DMS53 (cell line): ENCODE measurements around the gene DPY19L1.
"Not testable (repeated sequence)": the region's sequence is repeated elsewhere in the genome, so short reads cannot be mapped to it uniquely, and the experiment has no call there.

Experiments used
- DNase-seq: peaks from one replicate; lab custom pipeline; 2025; lab: John Stamatoyannopoulos, UW

The DPY19L1 gene

DNA sequence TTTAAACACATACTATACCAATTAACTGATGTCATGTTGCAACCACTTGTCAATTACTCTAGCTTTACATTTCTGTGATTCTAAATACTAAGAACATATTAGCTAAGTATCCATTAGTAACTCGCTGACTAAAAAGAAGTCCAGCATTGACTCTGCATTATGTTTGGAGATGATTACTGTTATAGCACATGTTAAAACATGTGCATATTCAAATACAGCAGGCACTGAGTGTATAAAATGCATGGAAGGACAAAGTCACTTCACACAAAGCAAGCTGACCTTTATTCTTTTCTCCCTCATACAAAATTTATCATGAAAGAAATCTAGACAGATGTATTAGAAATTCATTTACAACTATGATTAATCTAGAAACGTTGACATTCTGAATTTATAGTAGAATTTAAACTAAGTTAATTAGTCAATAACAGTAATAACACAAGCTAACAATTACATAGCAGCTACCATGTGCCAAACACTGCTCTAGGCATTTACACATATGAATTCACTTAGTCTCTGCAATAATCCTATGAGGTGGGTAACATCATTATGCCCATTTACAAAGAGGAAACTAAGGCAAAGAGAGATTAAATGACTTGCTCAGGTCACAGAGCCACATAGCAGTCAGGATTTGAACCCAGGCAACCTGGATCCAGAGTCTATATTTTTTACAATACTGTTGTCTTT is 48.7 kb downstream of the DPY19L1 start:
- not testable (repeated sequence) for DNase-seq

DNA sequence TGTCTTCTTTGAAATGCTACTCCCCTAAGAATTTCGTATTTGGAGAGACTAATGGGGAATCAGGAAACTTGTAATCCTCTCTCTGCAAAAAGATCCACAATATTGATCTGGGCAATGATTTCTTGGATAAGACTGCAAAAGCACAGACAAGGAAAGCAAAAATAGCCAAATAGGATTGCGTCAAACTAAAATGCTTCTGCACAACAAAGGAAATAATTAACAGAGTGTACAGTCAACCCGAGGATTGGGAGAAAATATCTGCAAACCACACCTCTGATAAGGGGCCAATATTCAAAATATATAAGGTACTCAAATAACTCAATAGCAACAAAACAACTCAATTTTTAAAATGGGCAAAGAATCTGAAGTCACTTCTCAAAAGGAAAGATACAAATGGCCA is 52.1 kb downstream of the DPY19L1 start:
- DNase-seq, result not testable (repeated sequence)

DNA sequence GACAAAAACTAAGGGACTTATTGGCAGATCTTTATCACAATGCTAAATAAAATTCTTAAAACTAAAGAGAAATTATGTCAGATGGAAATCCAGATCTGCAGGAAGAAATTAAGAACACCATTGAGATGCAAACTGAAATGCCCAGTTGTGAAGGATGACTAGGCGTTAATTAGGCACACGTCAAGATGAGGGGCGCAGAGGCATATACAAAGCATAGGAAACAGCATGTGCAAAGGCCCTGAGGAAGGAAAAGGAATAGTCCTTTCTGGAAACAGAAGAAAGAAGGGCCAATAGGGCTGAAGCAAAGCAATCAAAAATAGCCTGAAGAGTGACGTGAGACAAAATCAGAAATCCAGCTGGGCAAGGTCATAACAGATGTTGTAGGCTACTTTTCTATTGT is 53.1 kb downstream of the DPY19L1 start:
- not testable (repeated sequence) for DNase-seq

DNA sequence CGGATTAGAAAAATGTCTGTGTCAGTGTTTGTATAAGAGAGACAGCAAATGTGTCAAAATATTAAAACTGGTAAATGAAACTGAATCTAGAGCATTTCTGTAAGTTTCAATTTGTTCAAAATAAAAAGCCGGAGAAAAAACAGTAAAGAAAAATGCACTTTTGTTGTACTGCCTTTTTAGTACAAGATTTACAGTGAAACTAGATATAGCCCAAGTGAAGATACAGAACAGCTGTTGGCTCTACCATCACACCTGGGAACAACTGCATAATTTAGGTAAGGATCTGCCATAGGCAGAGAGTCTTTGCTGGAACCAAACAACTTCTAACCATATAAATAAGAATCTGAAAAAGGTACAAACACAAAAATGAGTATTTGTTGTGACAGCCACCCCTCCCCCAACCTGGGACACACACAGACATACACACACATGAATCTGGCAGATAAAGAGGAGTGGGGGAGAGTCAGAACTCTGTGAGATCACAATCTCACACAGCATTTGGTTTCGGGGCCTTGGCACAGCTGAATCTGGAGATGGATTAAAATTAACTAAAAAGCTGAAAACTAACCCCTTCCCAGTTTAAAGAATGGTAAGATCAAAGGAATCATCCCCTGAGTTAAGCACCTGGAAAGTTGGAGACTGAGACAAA is 54.8 kb downstream of the DPY19L1 start:
- no peak for DNase-seq

DNA sequence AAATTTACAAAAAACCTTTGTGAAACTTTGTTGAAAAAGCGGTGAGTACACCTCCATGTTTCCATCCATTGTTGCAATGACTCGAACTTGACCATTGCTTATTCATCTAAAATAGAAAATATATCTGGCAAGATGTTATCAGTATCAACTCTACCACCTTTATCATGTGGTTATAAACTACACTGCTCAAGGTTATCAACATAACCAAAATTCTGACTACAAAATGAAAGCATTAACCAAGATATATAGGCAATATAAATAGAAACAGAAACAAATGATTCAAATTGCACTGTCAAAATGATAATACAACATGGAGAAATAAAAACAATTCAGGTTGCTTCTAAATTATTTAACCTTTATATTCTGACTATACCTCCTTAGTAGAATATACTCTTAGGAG is 58.2 kb downstream of the DPY19L1 start:
- DNase-seq, result not testable (repeated sequence)

DNA sequence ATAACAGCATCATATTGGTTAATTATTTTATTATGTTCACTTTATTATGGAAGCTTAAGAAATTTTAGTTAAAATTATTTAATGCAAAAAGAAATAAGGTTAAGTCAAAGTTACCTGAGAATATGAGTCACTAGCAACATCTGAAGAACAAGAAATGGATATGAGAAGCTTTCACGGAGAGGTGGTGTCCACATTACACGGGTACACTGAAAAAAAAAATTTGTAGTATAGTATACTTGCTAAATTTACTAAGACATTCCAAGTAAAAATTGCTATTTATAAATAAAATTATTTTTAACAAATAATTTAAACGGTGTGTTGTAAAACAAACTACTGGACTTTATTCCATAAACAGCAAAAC is 63.9 kb downstream of the DPY19L1 start:
- DNase-seq, result no peak

DNA sequence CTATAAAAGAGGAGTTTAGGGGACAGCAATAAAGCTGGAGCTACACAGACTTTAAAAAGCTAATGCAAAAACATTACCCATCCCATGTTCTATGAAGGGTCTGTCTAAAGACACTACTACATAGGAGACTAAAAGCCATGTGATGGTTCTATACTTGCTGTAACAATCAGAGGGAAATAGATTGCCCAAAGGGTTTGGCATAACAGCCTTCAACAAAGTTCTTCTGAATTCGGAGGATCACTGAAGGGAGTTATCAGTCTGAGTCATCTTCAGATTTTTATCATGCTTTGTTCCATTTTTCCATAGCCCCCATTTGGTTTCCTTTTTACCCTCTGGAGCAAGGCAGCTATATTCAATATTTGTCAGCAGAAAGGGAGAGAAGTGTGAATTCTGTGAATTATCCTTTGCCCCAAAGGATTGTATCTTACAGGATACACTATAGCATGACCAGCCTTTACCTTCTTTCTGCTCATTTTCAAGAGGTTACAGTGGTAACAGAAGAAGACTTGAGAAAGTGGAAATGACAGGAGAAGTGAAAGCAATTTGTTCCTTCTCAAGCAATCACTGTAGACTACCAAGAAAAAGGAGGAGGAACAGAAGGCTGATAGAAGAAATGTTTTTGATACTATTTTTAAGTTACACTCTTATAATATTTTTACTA is 64.4 kb downstream of the DPY19L1 start:
- not testable (repeated sequence) for DNase-seq

DNA sequence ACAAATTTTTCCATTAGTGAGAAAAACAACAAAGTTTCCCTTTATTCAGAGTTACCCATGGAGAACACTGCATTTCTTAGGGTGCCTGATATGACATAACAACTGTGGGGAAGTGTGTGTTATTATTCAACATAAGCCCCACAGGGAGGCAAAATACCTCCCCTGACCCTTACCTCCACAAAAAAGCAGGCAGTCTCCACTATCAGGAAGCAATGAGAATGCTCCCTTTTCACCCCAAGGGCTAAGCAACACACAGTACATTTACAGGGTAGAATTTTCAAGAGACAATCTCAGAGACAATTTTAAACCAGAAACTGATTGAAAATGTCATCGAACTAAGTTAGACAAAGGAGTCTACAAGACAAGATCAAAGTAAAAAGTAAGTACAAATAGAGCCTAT is 69.5 kb downstream of the DPY19L1 start:
- not testable (repeated sequence) for DNase-seq

DNA sequence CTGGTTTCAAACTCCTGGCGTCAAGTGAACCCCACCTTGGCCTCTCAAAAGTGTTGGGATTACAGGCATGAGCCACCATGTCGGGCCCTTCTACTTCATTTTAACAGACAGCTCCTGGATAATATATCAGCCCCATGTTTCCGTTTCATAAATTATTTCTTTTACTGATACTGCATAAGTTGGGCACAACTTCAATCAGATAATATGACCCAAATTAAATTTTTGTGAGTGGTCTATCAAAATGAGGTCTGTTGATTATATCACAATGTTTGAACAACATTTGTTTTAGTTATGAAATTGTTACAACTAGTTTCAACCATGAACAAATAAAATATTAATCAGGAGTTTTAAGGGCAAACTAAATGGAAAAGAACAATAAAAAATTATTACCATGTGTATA is 70.8 kb downstream of the DPY19L1 start:
- DNase-seq, result not testable (repeated sequence)

DNA sequence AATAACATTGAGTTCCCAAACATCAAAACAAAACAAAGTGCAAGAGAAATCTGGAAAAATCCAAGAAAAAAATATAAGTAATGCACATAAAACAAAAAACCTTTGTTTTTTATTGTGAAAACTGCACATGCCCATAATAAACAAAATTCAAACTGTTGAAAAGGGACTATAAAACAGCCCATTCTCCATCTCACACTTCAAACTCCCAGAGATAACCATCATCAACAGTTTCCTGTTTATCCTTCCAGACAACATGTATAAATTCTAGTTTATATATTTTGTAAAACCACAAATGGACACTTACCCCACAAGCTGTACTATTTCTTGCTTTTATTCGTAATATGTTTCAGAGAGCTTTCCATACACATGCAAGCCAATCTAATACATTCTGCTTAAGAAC is 79.3 kb downstream of the DPY19L1 start:
- DNase-seq, result no peak

DNA sequence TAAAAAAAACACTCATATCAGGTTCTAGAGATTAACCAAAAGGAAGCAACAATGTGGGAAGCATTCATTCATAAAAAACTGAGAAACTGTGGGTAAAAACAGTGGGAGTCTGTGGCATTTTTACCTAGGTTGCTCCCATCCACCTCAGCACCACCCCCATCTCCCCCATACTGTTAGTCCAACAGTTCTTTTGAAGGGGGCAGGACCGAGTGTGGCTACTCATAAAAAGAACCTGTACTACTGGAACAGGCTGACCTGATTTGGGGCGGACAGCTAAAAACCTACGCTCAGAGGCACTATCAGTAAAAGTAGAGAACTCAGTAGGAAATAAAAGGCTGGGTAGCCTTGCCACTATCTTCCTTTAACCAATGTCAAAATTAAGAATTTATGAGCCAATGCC is 84.5 kb downstream of the DPY19L1 start:
- DNase-seq, result no peak

DNA sequence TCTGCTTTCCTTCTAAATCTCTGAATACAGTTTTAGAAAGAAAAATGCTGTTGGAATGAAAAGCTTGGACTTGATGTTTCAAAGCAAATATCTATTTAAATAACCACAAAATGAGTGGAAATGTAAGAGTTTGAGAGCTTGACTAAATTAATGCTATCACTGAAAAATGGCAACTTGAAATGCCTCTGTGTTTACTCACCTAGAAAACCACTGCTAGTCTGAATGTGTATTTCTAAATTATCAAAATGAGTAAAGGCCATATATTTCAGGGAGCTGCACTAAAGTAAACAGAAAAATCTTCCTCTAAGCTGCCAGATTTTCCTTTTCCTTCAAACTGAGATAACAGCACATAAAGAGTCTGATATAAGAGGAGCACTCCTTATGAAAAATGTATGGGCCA is 87.9 kb downstream of the DPY19L1 start:
- DNase-seq, result no peak

DNA sequence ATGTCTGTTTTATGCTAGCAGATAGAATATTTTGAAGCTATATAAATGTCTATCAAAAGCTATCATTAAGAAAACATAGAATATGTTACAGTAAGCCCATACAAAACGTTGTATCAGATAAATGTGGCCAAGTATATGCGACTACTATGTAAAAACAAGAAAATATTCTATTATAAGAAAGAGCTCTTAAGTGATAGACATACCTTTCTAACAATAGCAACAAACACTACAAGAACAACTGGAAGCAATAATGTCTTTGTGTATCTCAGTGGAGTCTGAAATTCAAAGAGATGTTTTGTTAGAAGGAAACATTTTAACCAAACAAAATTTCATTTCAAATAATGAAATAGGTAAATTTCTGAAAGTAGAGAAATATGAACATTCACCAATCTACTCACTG is 89.9 kb downstream of the DPY19L1 start:
- not testable (repeated sequence) for DNase-seq

DNA sequence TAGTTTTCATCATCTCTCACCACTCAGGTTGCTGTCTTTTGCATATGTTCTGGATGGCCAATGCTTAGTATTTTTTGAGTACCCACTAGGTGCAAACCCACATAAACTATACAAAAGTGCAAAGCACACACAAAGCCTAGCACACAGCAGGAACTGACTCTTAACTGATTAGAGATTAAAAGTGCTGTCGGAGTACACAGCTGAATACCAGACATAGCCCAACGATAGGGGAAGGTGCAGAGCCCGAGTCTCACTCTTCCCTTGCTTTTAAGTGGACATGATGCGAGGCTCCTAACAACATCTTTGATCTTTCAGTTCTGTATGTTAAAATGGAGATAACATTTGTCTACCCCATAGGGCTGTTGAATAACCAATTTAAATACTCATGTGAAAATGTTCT is 90.8 kb downstream of the DPY19L1 start:
- no peak for DNase-seq

DNA sequence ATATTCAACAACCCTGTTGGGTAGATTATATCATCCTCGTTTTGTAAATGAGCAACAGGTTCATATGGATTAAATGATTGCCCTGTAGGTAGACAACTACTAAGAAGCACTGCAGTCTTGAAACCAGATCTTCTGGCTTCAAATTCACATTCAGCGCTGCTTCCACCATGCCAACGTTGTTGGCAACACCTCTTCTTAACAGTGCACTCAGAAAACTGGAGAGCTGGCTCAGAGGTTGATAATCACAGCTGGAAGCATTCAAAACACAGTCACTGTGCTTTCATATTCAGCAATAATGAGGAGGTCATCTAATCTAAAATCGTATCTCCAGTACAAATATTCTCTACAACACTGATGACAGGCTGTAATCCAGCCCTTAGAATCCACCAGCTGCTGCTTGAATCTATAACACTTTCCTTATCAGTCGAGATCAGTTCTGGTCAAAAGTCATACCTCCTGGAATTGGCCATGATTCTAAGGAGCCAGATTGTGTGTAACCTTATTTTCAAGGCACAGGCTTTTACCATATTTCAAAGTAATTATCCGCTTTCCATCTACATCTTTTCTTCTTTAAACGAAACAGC is 91.3 kb downstream of the DPY19L1 start:
- DNase-seq, result not testable (repeated sequence)

DNA sequence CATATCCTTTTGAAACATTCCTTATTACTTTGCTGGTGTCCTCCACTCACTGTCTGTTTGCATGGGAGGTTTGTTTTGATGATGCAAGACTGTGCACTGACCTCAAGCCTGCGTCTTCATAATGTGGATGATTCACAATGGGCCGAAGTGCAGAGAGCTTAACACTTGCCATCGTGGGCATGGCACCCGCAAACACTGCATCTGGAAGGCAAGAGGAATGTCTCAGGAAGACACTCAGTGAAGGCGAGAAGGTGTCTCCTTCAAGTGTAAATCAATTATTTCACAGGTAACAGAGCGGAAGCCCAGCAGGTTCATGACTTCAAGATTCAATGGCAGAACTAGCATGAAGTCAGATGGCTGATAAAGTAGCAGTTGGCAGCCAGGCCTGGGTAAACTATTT is 98.1 kb downstream of the DPY19L1 start:
- DNase-seq, result peak; percentile 19

DNA sequence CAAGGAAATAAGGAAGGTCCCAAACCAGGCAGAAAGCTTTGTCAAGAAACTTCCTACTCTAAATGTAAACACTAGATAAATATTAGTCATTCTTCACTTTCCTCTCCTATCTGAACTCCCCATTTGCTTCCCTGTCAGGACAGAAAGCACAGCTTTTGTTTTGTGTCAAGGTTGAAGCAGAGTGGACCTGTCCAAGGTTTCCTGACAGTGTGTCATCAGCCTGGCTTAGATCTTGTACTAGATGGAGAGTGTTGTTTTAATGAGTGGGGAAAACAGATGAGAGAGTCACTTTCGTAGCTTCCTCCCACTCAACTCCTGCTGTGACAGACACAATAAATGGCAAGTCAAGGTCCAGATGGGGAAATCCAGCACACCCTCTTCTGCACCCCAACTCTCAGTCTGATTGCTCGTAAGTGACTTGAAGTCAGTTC is 101.5 kb downstream of the DPY19L1 start:
- peak; percentile 37 for DNase-seq

DNA sequence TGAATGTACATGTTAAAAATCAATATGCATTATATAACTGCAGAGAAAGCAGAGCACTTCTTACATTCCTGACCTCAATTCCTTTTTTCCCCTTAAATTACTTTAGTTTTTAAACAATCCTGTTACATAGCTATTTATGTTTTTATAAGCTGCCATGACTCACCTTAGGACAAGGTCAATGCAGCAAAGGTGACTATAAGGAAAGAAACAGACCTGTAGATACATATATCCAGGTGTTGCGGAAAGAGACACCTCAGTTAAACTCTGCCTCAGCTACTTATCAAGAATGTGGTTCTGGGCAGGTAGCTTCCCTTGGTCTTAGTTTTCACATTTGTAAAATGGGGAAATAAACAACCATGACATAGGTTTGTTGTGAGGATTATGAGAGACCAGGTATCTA is 105.5 kb downstream of the DPY19L1 start:
- DNase-seq, result peak; percentile 31

DNA sequence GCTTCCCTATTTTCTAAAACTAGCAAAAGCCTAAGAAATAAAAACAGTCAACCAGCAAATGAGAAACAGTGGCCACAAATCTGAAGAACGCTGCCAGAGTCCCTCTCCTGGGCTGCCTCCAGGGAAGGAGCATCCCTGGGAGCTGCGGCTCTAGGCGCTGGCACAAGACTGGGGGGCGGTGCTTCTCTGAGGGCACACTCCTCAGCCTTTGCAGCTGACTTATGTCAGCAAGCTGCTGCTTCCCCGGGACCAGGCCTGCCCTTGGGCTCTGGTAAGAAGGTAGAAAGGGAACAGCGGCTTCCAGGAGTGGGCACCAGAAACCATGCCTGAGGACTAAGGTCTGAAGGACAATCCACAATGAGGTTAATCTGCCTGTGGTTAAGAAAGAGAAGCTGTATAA is 107.5 kb downstream of the DPY19L1 start:
- DNase-seq, result not testable (repeated sequence)

DNA sequence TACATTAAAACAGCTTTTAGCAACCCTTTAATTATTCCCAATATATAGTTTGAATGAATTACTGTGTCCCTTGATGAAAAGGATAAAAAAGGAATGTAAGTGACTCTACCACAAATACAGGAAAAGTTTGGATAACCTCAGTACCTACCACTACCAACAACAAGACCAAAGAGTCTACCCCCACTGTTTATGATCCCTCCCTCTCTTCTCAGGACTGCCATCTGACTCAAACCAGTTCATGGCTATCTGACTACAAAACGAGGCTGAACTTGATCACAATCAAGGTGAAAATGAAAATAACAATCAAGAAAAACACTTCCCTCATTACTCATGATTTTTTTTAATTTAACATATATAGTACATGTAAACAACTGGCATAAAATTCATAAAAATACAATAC is 108.7 kb downstream of the DPY19L1 start:
- DNase-seq, result no peak

DNA sequence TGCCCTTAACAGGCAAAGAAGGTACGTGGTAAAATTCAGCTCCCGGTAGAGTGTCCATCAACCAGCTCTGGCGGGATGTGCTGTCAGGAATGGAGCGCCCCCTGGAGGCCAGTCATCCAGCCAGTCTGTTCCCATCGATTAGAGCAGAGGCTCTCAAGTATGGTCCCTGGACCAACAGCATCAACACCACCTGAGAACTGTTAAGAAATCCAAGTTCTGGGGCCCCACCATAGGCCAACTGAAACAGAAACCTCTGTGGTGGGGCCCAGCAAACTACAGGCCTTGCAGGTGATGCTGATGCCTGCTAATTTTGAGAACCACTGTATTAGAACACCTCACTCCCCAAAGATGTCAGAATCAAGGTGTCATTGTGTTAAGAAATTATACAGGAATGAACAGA is 109.2 kb downstream of the DPY19L1 start:
- DNase-seq, result peak; percentile 75

DNA sequence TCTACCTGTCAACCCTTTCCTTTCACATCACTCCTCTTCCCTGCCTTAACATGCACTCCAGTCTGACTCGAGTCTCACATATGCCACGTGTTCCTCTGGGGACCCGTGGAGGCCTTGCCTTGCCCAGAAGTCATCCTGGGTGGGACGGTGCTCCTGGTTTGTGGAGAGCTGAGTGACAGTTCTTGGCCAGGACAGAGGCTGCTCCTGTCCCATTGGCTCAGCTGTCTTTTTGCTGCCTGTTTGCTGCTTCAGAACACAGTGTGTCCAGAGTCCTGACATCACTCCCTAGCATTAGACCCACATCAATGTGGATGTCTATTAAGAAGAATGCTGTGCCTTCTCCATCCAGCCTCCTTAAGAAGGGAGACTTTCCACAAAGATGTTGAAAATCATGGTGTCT is 116.8 kb downstream of the DPY19L1 start:
- DNase-seq, result not testable (repeated sequence)

DNA sequence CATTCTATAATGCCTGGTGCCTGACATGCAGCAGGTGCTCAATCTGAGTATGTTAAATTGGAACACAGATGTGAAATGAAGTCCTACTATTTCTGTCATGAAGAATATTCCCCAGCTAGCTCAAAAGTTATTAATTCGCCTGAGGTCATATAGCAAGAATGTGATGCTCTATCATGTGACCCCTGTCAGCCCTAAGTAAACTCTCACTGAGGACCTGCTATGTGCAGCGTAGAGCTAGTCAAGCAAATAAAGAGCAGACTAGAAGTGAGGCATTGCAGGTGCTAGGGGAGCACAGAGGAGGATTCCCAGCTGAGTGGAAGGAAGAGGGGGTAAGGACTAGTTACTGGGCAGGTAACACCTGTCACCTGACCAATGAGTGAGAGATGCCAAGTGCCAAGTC is 118.2 kb downstream of the DPY19L1 start:
- DNase-seq, result not testable (repeated sequence)
